GM12873 (cell line): Measurements from ENCODE around the gene MYO15B.

ENCODE experiments used
- TF ChIP-seq, protein P1 (sequence below): IDR thresholded peaks from 2 replicates; pipeline ENCODE4 v1.5.1; 2012; ENCODE audit warnings: low read depth, mild to moderate bottlenecking, moderate library complexity, low read length, control low read depth; ENCODE audit not compliant: insufficient read depth; ENCODE audit errors: missing control alignments

MYO15B gene

DNA sequence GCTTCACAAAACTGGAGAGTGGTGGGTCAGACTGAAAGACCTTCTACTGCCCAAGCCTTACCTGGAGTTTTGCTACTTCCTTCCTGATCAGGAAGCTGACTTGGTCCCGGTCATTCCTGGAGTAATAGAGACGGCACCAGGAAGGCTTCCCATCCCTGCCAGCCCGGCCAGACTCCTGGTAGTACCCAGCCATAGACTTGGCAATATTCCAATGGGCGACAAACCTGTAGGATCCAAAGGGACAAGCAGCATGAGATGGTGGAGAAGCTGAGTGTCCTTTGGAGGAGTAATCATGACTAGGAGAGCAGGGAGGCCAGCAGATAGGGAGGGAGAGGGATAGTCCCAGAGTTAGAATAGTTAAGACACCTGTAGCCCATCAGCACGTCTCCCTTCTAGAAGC, 70.6 kb downstream of the MYO15B start:
- TF ChIP-seq, protein P1, sequence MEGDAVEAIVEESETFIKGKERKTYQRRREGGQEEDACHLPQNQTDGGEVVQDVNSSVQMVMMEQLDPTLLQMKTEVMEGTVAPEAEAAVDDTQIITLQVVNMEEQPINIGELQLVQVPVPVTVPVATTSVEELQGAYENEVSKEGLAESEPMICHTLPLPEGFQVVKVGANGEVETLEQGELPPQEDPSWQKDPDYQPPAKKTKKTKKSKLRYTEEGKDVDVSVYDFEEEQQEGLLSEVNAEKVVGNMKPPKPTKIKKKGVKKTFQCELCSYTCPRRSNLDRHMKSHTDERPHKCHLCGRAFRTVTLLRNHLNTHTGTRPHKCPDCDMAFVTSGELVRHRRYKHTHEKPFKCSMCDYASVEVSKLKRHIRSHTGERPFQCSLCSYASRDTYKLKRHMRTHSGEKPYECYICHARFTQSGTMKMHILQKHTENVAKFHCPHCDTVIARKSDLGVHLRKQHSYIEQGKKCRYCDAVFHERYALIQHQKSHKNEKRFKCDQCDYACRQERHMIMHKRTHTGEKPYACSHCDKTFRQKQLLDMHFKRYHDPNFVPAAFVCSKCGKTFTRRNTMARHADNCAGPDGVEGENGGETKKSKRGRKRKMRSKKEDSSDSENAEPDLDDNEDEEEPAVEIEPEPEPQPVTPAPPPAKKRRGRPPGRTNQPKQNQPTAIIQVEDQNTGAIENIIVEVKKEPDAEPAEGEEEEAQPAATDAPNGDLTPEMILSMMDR, result no peak

DNA sequence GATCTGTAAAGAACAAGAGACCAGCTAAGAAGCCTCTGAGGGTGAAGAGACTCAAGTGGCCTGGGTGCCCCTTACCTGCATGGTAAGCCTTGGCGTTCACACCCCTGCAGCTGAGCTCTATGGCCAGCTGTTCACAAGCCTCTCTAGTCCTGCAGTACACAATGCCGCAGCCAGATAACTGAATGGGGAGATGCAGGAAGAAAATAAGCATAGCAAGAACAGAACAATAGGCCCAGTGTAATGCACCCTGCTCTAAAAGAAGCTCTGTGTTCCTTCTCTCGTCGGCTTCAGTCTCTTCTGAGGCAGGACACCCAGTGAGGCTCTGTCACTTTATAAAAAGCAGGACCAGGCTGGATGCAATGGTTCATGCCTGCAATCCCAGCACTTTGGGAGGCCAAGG, 73.9 kb downstream of the MYO15B start:
- TF ChIP-seq, protein P1, result no peak

DNA sequence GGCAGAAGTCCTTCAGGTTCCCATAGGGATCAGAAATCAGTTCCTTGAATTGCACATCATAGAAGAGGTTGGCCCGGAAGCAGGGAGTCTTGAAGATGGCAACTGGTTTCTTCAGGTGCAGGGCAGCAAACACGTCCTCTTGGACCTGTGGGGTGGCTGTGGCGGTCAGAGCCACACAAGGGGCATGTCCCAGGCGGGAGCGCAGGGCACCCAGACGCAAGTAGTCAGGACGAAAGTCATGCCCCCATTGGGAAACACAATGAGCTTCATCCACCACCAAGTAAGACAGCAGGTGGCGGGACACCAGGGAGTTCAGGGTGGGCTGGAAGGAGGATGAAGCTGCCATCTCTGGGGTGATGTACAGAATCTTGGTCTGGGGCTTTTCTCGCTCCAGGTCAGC, 74.9 kb downstream of the MYO15B start:
- TF ChIP-seq, protein P1, result no peak

DNA sequence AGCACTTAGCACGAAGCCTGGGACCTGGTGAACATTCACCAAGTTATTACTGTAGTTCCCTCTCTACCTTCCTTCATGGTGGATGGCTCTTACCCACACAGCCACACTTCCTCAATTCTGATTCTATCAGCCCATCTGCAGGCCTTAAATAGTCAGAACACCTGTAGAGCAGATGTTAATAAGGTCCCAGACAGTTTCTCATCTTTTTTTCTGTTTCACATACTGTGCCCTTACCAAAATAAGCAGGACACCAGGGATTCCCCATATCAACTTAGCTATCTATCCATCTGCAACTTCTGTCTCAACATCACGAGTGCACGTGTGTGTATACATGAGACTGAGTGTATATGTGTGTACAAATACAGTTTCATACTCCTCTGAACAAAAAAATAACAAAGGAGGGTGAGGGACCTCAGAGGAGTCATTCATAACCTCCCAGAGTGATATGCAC, 76.5 kb downstream of the MYO15B start:
- TF ChIP-seq, protein P1, result no peak

DNA sequence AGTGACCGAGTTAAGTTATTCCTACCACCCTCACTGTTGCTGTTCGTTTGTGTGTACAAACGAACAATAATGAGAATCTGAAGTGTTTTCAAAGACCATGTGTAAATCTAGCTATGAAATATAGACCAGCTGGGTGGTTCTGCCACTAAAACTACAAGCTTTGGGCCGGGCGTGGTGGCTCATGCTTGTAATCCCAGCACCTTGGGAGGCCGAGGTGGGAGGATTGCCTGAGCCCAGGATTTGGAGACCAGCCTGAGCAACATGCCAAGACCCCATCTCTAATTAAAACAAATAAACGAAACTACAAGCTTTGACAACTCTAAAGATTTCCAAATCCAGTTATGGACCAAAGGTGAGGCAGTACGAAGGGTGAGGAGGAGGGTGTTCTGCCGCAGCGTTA, 78.4 kb downstream of the MYO15B start:
- TF ChIP-seq, protein P1, result no peak

DNA sequence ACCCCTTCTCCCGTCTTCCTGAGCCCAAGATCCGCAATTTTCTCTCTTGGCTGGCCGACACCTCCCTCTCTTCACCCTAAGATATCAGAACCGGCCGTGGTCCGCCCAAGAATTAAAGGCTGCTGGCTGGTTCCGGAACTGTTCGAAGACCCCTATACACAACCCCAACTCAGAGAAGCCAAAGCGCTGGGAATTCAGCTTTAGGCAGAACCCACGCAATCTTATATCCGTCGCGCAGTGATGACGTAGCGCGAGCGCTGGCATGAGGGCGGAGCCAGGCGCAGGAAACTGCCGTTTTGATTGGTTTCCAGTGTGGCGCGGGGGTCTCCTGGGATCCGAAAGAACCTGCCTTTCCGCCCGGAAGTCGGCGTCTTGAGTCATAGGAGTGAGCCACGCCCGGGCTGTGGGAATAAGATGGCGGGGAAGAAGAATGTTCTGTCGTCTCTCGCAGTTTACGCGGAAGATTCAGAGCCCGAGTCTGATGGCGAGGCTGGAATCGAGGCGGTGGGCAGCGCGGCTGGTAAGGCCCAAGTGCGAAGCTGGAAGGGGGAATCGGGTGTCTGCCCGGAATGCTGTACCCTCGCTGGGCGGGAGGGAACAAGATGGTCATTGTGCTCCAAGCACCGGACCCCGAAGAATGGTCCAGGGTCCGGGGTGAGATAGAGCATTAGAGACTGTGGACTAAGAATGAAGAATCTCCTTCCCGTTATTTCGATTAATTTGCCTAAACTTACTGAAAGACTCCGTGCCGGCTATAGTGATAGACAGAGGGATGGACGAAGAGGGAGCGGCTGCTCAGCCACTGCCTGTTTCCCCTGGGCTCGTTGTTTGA, 79.6 kb downstream of the MYO15B start, which contains the start of the genes RECQL5 and SAP30BP:
RECQL5 (minus strand) TSS at position 196 of the 832 bp plus-strand sequence. CDS start 597 bp downstream, outside the sequence.
SAP30BP (plus strand) TSS at position 380 of the 832 bp plus-strand sequence; CDS start at position 415, 35 bp downstream.
- TF ChIP-seq, protein P1, result no peak

DNA sequence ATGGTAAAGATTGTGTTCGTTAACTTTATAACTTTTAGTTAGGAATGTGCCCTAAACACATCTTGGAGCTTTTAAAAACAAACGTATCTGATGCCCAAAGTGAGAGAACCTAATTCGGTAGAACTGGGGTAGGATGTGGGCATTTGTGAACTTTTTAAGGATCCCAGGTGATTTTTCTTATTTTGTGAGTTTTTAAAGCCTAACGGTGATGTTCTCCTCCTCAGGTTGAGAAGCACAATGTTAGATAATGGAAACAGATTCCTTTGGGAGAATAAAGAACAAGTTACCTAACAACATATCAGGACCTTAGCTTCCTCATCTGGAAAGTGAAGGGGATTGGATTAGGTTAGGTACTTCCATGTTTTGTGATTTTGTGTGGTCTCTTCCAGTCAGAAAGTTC, 80.2 kb downstream of the MYO15B start:
- TF ChIP-seq, protein P1, result no peak
